OCI-LY1 (cell line): ENCODE data around the gene ALAD.

Experiments
- H2AFZ ChIP-seq: fragments of 200-600 bp; sonication (generic), shearing (Covaris generic); 2 replicates; pipeline ENCODE4 v1.6.0; 2014; ENCODE audit warnings: antibody characterized with exemption, mild to moderate bottlenecking, low read length
- H3F3A ChIP-seq: fragments of 200-600 bp; sonication (generic), shearing (Covaris generic); 2 replicates; pipeline ENCODE4 v1.6.0; 2014; ENCODE audit warnings: mild to moderate bottlenecking, antibody characterized with exemption, low read length, moderate library complexity; ENCODE audit not compliant: insufficient read depth
- H3K27ac ChIP-seq: fragments of 200-600 bp; sonication (generic); 2 replicates; pipeline ENCODE4 v1.5.1; 2014; ENCODE audit warnings: low read length, mixed run types, mild to moderate bottlenecking, low read depth; ENCODE audit not compliant: poor library complexity, severe bottlenecking
- H3K27me3 ChIP-seq: fragments of 200-600 bp; sonication (generic); 2 replicates; pipeline ENCODE4 v1.6.0; 2014; ENCODE audit warnings: antibody characterized with exemption, mild to moderate bottlenecking, low read length, moderate library complexity; ENCODE audit not compliant: insufficient read depth
- H3K36me3 ChIP-seq: fragments of 200-600 bp; sonication (generic); 2 replicates; pipeline ENCODE4 v1.6.1; 2014; ENCODE audit warnings: mild to moderate bottlenecking, antibody characterized with exemption, low read length, moderate library complexity, mixed read lengths; ENCODE audit not compliant: insufficient read depth
- H3K4me1 ChIP-seq: fragments of 200-600 bp; sonication (generic); 2 replicates; pipeline ENCODE4 v1.5.1; 2014; ENCODE audit warnings: mild to moderate bottlenecking, low read length, moderate library complexity; ENCODE audit not compliant: insufficient read depth, severe bottlenecking
- H3K4me2 ChIP-seq: fragments of 200-600 bp; sonication (generic), shearing (Covaris generic); 2 replicates; pipeline ENCODE4 v1.6.1; 2014; ENCODE audit warnings: low read length
- H3K4me3 ChIP-seq: fragments of 200-600 bp; sonication (generic); 2 replicates; pipeline ENCODE4 v1.5.1; 2014; ENCODE audit warnings: low read length, low read depth, mild to moderate bottlenecking, mixed read lengths; ENCODE audit not compliant: poor library complexity, severe bottlenecking
- H3K79me2 ChIP-seq: fragments of 200-600 bp; shearing (Covaris generic); 2 replicates; pipeline ENCODE4 v1.6.1; 2016; ENCODE audit warnings: mixed run types, low read length, mixed read lengths; ENCODE audit not compliant: insufficient read depth
- H3K9ac ChIP-seq: fragments of 200-600 bp; sonication (generic), shearing (Covaris generic); 2 replicates; pipeline ENCODE4 v1.6.1; 2014; ENCODE audit warnings: mild to moderate bottlenecking, low read length, mixed read lengths
- H3K9me2 ChIP-seq: fragments of 200-600 bp; sonication (generic), shearing (Covaris generic); 2 replicates; pipeline ENCODE4 v1.6.1; 2014; ENCODE audit warnings: low read depth, mild to moderate bottlenecking, low read length, mixed read lengths
- H3K9me3 ChIP-seq: fragments of 200-600 bp; shearing (Covaris generic); 2 replicates; pipeline ENCODE4 v1.6.1; 2014; ENCODE audit warnings: low read length, mixed read lengths
- H4K20me1 ChIP-seq: fragments of 200-600 bp; sonication (generic), shearing (Covaris generic); 2 replicates; pipeline ENCODE4 v1.6.0; 2016; ENCODE audit warnings: mild to moderate bottlenecking, low read length; ENCODE audit not compliant: insufficient read depth
- EZH2 ChIP-seq: fragments of 200-600 bp; sonication (generic), shearing (Covaris generic); IDR thresholded peaks from 2 replicates; pipeline ENCODE4 v1.8.0; 2017; ENCODE audit warnings: borderline replicate concordance, mixed run types, mild to moderate bottlenecking, antibody characterized with exemption, low read length, moderate library complexity, mixed read lengths
- TF ChIP-seq, protein P1 (sequence below): fragments of 200-600 bp; sonication (generic), shearing (Covaris generic); IDR thresholded peaks from 2 replicates; pipeline ENCODE4 v1.5.1; 2017; ENCODE audit warnings: mild to moderate bottlenecking, antibody characterized with exemption, low read length, moderate library complexity, mixed read lengths

Gene ALAD

GRCh38 chr9:113372059-113372458 is 29.0 kb downstream of the ALAD start:
- peaks cover 36% of the 10 kb centered on the region for H3K36me3 ChIP-seq
- no peak overlapping the region for H2AFZ ChIP-seq
- no peaks in the 10 kb centered on the region for H3K79me2 ChIP-seq
- no peak overlapping the region for H3K27ac ChIP-seq
- no peaks in the 10 kb centered on the region for H3K27me3 ChIP-seq
- no peaks in the 10 kb centered on the region for H3K9me3 ChIP-seq
- no peak overlapping the region for H3K4me2 ChIP-seq
- H4K20me1 ChIP-seq, result no peaks in the 10 kb centered on the region
- H3K9ac ChIP-seq, result no peak overlapping the region
- no peak overlapping the region for H3K4me3 ChIP-seq
- no peak for TF ChIP-seq EZH2
- H3F3A ChIP-seq, result no peaks in the 10 kb centered on the region
- peaks cover 9% of the 10 kb centered on the region for H3K4me1 ChIP-seq
- H3K9me2 ChIP-seq, result no peaks in the 10 kb centered on the region

DNA sequence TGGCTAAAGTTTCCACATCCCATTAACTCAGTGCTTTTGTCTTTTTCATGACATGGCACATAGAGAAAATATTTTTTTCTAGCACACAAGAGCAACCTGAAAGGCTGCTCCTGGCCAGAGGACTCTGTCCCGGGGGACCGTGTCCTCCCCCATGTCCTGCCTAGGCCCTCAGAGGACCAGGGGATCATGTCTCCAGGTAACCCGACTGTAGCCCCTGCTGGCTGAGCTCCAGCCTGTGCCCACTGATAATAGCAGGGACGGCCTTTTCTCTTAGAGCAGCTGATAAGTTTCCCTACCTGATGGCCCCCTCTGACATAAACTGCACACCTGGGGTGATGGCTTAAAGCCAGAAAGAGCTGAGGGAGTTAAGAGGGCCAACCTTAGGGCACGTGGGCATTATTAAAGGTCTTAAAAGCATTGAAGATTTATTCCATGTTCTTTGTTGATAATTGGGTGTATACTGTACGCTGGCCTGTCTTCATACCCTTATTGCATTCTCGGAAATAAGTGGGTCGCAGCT is 30.2 kb downstream of the ALAD start:
- no peak overlapping the region for H3K4me2 ChIP-seq
- H3F3A ChIP-seq, result no peaks in the 10 kb centered on the region
- peaks cover 6% of the 10 kb centered on the region for H3K4me1 ChIP-seq
- no peaks in the 10 kb centered on the region for H3K79me2 ChIP-seq
- no peaks in the 10 kb centered on the region for H4K20me1 ChIP-seq
- no peak overlapping the region for H3K9ac ChIP-seq
- H3K4me3 ChIP-seq, result no peak overlapping the region
- no peak overlapping the region for H2AFZ ChIP-seq
- H3K27me3 ChIP-seq, result no peaks in the 10 kb centered on the region
- H3K9me2 ChIP-seq, result no peaks in the 10 kb centered on the region
- H3K27ac ChIP-seq, result no peak overlapping the region
- H3K9me3 ChIP-seq, result no peaks in the 10 kb centered on the region
- TF ChIP-seq EZH2, result no peak
- H3K36me3 ChIP-seq, result peaks cover 36% of the 10 kb centered on the region

DNA sequence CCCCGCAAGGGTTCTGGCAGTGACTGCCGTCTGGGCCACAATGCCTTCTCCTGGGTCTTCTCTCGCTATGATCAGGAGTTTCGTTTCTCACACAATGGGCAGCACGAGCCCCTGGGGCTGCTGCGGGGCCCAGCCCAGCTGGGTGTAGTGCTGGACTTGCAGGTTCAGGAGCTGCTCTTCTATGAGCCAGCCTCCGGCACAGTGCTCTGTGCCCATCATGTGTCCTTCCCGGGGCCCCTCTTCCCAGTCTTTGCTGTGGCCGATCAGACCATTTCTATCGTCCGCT is 31.3 kb downstream of the ALAD start:
- Histone ChIP-seq H3K36me3 (peaks cover 28% of the 10 kb centered on the region), H3F3A (no peaks in the 10 kb centered on the region), H3K9ac (no peak overlapping the region), H3K27ac (no peak overlapping the region), H3K79me2 (no peaks in the 10 kb centered on the region), H3K27me3 (no peaks in the 10 kb centered on the region), H4K20me1 (no peaks in the 10 kb centered on the region), H3K4me2 (no peak overlapping the region), H3K9me3 (no peaks in the 10 kb centered on the region), H2AFZ (no peak overlapping the region), H3K4me3 (no peak overlapping the region), H3K9me2 (no peaks in the 10 kb centered on the region), H3K4me1 (no peaks in the 10 kb centered on the region)
- TF ChIP-seq, protein P1, sequence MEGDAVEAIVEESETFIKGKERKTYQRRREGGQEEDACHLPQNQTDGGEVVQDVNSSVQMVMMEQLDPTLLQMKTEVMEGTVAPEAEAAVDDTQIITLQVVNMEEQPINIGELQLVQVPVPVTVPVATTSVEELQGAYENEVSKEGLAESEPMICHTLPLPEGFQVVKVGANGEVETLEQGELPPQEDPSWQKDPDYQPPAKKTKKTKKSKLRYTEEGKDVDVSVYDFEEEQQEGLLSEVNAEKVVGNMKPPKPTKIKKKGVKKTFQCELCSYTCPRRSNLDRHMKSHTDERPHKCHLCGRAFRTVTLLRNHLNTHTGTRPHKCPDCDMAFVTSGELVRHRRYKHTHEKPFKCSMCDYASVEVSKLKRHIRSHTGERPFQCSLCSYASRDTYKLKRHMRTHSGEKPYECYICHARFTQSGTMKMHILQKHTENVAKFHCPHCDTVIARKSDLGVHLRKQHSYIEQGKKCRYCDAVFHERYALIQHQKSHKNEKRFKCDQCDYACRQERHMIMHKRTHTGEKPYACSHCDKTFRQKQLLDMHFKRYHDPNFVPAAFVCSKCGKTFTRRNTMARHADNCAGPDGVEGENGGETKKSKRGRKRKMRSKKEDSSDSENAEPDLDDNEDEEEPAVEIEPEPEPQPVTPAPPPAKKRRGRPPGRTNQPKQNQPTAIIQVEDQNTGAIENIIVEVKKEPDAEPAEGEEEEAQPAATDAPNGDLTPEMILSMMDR, result no peak
- TF ChIP-seq EZH2, result no peak

DNA sequence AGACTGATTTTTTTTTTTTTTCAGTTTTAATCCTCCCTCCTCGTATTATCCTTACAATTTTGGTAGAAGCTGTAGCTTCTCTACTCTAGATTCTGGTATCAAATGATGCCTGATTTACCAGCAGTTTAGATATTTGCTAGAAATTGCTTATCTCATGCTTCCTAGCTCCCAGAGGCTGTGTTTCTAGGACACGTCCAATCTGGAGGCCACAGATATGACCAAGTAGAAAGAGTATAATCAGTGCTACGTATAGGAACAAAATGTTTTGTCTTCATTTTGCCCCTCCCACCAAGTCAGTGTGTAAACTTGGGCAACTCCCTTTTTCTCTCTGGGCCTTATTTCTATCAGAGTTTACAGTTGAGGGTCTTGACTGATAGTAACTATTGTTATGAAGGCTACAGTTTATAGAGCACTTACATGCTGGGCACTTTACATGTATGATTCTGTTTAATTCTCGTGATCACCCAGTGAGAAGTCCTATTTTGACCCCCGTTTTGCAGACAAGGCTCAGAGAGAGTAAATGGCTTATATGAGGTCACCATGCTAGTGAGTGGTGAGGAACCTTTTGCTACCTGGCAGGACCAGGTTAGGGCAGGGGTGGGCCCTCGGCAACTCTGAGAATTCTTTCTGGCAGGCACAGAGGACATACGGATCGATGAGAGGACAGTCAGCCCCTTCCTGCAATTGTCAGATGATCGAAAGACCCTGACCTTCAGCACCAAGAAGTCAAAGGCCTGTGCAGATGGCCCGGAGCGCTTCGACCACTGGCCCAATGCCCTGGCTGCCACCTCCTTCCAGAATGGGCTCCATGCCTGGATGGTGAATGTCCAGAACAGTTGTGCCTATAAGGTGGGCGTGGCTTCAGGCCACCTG is 31.9 kb downstream of the ALAD start:
- H3K36me3 ChIP-seq, result peaks cover 25% of the 10 kb centered on the region
- no peaks in the 10 kb centered on the region for H3F3A ChIP-seq
- H3K4me3 ChIP-seq, result no peak overlapping the region
- no peak overlapping the region for H3K9ac ChIP-seq
- H3K9me3 ChIP-seq, result no peaks in the 10 kb centered on the region
- no peaks in the 10 kb centered on the region for H3K4me1 ChIP-seq
- H3K4me2 ChIP-seq, result no peak overlapping the region
- no peaks in the 10 kb centered on the region for H3K27me3 ChIP-seq
- H2AFZ ChIP-seq, result no peak overlapping the region
- no peaks in the 10 kb centered on the region for H3K79me2 ChIP-seq
- H3K9me2 ChIP-seq, result no peaks in the 10 kb centered on the region
- H3K27ac ChIP-seq, result no peak overlapping the region
- H4K20me1 ChIP-seq, result no peaks in the 10 kb centered on the region
- no peak for TF ChIP-seq EZH2
- TF ChIP-seq, protein P1, result no peak
